Cardiac fibroblast (primary cell): Measurements from ENCODE around the gene SLC9A4.

Experiments used
- DNase-seq, 2 donors: peaks; one replicate each; pipeline versions ENCODE4 v3.0.0 to v3.0.0-alpha.2; 2010; ENCODE audit warnings: low read depth in 2 of 2
- H3K4me3 ChIP-seq, 2 donors: replicated peaks in 1 of 2; 1 replicate in 1 of 2; 2 replicates in 1 of 2; pipeline ENCODE4 v1.5.1; 2011; ENCODE audit warnings: low read depth in 2 of 2, low read length in 2 of 2, mild to moderate bottlenecking in 2 of 2, moderate library complexity in 1 of 2
- TF ChIP-seq, protein P1 (sequence below): IDR thresholded peaks from one replicate; pipeline ENCODE4 v1.5.1; 2011; ENCODE audit warnings: low read depth, mild to moderate bottlenecking, low read length, inconsistent platforms

The SLC9A4 gene

DNA sequence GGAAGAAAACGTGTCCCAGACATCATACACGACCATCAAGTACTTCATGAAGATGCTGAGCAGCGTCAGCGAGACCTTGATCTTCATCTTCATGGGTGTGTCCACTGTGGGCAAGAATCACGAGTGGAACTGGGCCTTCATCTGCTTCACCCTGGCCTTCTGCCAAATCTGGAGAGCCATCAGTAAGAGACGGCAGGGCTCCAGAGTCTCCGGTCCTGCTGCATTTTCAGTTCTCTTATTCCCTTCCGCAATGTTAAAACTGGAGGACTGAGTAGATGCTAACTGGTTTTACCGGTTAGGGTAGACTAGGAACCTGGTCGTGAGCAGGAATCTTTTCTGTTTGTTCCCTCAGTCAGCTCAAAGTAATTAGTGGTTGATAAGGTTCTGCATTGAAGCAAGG is 32.3 kb downstream of the SLC9A4 start:
- H3K4me3 ChIP-seq = no peak overlapping the region
- DNase-seq = no peak
- TF ChIP-seq, protein P1, sequence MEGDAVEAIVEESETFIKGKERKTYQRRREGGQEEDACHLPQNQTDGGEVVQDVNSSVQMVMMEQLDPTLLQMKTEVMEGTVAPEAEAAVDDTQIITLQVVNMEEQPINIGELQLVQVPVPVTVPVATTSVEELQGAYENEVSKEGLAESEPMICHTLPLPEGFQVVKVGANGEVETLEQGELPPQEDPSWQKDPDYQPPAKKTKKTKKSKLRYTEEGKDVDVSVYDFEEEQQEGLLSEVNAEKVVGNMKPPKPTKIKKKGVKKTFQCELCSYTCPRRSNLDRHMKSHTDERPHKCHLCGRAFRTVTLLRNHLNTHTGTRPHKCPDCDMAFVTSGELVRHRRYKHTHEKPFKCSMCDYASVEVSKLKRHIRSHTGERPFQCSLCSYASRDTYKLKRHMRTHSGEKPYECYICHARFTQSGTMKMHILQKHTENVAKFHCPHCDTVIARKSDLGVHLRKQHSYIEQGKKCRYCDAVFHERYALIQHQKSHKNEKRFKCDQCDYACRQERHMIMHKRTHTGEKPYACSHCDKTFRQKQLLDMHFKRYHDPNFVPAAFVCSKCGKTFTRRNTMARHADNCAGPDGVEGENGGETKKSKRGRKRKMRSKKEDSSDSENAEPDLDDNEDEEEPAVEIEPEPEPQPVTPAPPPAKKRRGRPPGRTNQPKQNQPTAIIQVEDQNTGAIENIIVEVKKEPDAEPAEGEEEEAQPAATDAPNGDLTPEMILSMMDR = no peak

DNA sequence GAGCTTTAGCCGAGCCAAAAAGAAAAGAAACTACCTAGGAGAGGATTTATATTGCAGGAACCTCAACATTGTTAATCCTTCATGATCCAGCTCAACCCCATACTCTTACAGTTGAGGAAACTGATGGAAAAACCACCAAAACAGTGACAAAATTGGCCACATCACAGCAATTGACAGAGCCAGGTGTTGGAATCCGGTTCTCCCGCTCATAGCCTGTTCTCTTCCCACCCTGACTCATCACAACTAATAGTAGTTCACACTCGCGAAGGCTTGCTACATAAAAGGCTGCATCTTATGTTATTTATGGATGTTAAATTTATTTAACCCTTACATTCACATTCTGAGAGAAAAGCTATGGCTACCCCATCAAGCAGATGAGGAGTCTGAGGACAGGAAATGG is 33.7 kb downstream of the SLC9A4 start:
- no peak for DNase-seq
- no peak overlapping the region for H3K4me3 ChIP-seq
- TF ChIP-seq, protein P1 = no peak

DNA sequence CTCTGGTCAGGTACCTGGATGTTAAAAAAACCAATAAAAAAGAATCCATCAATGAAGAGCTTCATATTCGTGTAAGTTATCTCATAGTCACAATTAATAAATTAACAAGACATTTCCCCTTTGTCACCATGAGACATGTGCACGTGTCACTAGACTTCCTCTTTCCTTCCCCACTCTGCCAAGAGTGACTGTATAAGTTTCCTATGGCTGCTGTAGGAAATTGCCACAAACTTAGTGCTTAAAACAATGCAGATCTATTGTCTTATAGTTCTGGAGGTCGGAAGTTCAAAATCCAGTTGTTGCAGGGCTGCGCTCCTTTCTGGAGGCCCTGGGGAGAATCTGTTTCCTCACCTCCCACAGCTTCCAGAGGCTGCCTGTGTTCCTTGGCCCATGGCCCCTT is 35.8 kb downstream of the SLC9A4 start:
- peak in 1 of 2 donors; percentile 5 for DNase-seq
- TF ChIP-seq, protein P1 = no peak

DNA sequence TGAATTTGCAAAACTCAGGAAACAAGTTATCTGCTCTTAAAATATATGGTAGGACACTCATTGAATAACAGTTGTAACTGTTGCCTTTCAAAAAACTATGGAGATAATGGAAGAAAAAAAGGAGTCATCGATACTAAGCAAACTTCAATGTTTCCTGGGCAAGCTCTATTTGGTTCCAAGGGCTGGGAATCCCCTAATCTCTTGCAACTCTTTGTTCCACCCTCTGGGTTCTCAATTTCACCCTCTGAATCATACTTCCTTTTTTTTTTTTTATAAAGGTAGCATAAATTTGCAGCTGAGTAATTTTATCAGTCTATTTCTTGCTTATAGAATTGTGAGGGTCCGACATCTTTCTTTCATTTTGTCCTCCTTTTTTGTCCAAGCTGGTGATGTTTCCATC is 36.7 kb downstream of the SLC9A4 start:
- no peak overlapping the region for H3K4me3 ChIP-seq
- peak; percentile 23 to 71 for DNase-seq
- TF ChIP-seq, protein P1 = no peak

More for the DNA sequence above, 35.8 kb downstream of the SLC9A4 start:
- no peak overlapping the region for H3K4me3 ChIP-seq

DNA sequence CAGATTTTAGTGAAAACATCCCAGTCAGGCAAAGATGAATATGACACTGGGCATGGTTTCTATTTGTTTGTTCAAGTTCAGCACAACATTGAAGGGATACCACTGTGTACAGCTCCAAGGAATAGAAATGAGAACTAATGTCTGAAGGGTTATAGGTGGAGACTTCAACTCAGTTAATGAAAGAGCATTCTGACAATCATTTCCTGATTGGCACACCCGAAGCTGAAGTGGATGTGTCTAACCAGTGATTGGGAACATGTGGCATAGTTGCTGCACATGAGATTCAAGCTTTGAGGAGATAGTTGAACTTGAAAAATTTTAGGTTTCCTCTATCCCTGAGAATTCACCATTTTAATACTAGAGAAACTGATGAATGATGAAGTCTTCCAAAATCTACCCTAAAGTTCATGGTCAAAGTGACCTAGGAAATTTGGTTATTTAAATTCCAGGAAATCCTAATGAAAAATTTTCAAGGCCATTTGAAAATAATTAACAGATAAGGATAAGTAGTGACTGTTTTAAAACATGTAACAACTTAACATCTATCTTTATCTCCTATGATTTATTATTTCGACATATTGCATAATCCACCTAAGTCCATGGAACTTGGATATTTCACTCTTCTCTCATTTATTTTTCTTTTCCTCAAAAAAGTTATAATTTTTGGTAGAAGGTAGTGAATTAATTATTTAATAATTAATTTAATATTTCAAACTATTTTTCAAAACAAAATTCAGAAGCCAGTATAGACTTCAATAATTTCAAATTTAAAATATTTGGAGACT is 38.0 kb downstream of the SLC9A4 start:
- DNase-seq = no peak
- no peak overlapping the region for H3K4me3 ChIP-seq
- TF ChIP-seq, protein P1 = no peak

DNA sequence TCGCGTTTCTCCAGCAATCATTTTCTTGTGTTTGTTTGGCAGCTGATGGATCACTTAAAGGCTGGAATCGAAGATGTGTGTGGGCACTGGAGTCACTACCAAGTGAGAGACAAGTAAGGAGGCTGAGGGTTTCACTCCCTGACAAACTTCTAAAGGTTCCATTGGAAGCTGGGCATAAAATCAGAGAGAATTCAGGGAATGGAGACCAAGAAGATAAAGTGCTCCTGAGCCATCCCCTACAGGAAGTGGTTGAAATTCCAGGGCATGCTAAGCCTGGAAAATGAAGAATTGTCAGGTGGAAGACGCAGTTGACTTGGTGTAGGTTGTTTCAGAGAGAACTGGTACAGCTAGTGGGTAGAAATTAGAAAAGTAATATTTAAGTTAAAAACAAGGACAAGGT is 39.1 kb downstream of the SLC9A4 start:
- DNase-seq = peak in 1 of 2 donors; percentile 14
- no peak overlapping the region for H3K4me3 ChIP-seq
- TF ChIP-seq, protein P1 = no peak
